Mesothelial cell of epicardium (in vitro differentiated cells): ENCODE results near the gene FSIP1. TPM values are rescaled to one million over a fixed set of nuclear protein-coding genes. Genes with fewer than 3 reads are reported as not detected.

Experiments used
- DNase-seq, 2 experiments: peaks; one replicate each; pipeline ENCODE4 v3.0.0; 2021; ENCODE audit warnings: low spot score in 2 of 2; ENCODE audit not compliant: unreplicated experiment in 2 of 2
- H3K27ac Mint-ChIP-seq: 2 replicates; pipeline ENCODE4 v1.8.0; 2021; ENCODE audit warnings: mixed read lengths
- H3K27me3 Mint-ChIP-seq: 2 replicates; pipeline ENCODE4 v1.8.0; 2021; ENCODE audit warnings: low read depth, mixed read lengths
- H3K36me3 Mint-ChIP-seq: 2 replicates; pipeline ENCODE4 v1.8.0; 2021; ENCODE audit warnings: mixed read lengths
- H3K4me1 Mint-ChIP-seq: 2 replicates; pipeline ENCODE4 v1.8.0; 2021; ENCODE audit warnings: mixed read lengths
- H3K4me3 Mint-ChIP-seq: 2 replicates; pipeline ENCODE4 v1.8.0; 2021; ENCODE audit warnings: mild to moderate bottlenecking, moderate library complexity, mixed read lengths
- H3K9me3 Mint-ChIP-seq: 2 replicates; pipeline ENCODE4 v1.8.0; 2021; ENCODE audit warnings: mixed read lengths
- total RNA-seq: library from RNA; stranded (reverse); gene quantifications from 3 replicates; pipeline ENCODE4 v1.2.1, GENCODE V29; 2021
- TF ChIP-seq, protein P1 (sequence below): fragments of 200-600 bp; sonication (generic); IDR thresholded peaks from one replicate; pipeline ENCODE4 v1.5.0; 2021; ENCODE audit warnings: antibody characterized with exemption; ENCODE audit not compliant: unreplicated experiment

The FSIP1 gene
- total RNA-seq, 1 donor from 2014 or later: 0.74 TPM

DNA sequence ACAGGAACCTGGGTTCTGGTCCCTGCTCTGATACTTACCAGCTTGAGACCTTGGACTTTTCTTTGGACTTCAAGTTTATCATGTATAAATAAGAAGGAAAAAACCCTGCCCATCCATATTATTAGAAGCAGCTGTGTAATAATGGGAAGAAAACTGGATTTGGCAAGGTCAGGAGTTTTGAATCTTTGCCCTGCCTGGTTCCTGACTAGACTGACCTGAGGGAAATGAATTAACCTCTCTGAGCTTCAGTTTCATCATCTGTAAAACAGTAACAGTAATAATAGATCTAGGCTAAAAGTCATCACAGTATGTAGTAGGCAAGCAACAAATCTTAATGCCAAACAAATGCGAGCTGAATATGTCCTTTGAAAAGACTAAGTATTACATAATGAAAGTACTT lies 68.8 kb downstream of the FSIP1 start:
- Mint-ChIP-seq H3K4me1 (peaks cover 3% of the 10 kb centered on the region), H3K4me3 (no peak overlapping the region), H3K9me3 (peaks cover 13% of the 10 kb centered on the region), H3K27ac (no peak overlapping the region), H3K36me3 (peaks cover 5% of the 10 kb centered on the region), H3K27me3 (no peaks in the 10 kb centered on the region)
- TF ChIP-seq, protein P1, sequence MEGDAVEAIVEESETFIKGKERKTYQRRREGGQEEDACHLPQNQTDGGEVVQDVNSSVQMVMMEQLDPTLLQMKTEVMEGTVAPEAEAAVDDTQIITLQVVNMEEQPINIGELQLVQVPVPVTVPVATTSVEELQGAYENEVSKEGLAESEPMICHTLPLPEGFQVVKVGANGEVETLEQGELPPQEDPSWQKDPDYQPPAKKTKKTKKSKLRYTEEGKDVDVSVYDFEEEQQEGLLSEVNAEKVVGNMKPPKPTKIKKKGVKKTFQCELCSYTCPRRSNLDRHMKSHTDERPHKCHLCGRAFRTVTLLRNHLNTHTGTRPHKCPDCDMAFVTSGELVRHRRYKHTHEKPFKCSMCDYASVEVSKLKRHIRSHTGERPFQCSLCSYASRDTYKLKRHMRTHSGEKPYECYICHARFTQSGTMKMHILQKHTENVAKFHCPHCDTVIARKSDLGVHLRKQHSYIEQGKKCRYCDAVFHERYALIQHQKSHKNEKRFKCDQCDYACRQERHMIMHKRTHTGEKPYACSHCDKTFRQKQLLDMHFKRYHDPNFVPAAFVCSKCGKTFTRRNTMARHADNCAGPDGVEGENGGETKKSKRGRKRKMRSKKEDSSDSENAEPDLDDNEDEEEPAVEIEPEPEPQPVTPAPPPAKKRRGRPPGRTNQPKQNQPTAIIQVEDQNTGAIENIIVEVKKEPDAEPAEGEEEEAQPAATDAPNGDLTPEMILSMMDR: no peak
- no peak for DNase-seq

DNA sequence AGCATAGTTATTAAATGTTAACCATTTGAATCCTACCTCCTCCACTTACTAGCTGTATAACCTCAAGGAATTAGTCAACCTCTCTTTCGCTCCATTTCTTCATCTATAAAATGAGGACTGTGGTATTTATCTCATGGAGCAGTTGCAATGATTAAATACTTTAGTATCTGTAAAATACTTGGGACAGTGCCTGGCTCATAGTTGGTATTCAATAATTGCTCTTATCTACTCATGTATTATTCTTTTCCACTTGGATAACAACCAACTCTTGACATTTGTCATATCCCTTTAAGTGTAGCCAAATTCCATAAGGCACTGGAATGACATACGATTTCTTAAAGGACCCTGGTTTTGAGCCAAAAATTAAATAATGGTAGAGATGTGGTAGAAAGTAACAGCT lies 72.0 kb downstream of the FSIP1 start:
- Mint-ChIP-seq H3K36me3 (peaks cover 5% of the 10 kb centered on the region), H3K4me3 (no peak overlapping the region), H3K4me1 (peaks cover 2% of the 10 kb centered on the region), H3K9me3 (peaks cover 13% of the 10 kb centered on the region), H3K27ac (no peak overlapping the region), H3K27me3 (no peaks in the 10 kb centered on the region)
- TF ChIP-seq, protein P1: no peak
- DNase-seq: no peak

DNA sequence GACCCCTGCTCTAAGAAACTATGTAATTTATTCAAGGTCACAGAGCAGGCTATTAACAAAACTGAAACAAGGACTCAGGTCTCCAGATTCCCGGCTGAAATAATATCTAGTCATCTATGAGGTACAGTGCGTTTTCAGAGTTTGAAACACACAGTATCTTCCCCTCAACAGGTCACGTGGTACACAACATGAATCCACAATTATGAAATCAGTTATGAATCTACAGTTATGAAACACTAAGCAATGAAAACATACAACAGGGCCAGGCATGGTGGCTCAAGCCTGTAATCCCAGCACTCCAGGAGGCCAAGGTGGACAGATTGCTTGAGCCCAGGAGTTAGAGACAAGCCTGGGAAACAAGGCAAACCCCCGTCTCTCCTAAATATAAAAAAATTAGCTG lies 72.7 kb downstream of the FSIP1 start:
- Mint-ChIP-seq H3K4me1 (peaks cover 2% of the 10 kb centered on the region), H3K36me3 (peaks cover 5% of the 10 kb centered on the region), H3K4me3 (no peak overlapping the region), H3K27ac (no peak overlapping the region), H3K9me3 (peaks cover 13% of the 10 kb centered on the region), H3K27me3 (no peaks in the 10 kb centered on the region)
- TF ChIP-seq, protein P1: no peak
- DNase-seq: no peak

DNA sequence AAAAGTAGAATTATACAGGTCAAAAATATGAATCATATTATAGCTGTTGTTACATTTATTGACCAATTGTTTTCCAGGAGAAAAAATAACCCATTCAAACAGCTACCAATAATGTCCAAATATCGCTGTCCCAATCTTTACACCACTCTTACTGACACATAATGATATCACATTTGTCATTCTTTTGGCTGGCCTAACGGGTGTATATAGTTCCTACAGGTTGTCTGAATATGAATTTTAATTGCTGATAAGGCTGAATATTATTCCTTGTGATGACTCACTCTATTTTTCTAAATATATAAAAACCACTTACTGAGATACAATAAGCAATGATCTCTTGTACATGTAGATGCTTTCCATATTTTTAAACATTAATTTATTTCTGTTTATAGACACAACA lies 76.4 kb downstream of the FSIP1 start:
- Mint-ChIP-seq H3K4me3 (no peak overlapping the region), H3K4me1 (no peaks in the 10 kb centered on the region), H3K27me3 (no peaks in the 10 kb centered on the region), H3K27ac (no peak overlapping the region), H3K36me3 (peaks cover 5% of the 10 kb centered on the region), H3K9me3 (peaks cover 11% of the 10 kb centered on the region)
- TF ChIP-seq, protein P1: no peak
- DNase-seq: no peak

DNA sequence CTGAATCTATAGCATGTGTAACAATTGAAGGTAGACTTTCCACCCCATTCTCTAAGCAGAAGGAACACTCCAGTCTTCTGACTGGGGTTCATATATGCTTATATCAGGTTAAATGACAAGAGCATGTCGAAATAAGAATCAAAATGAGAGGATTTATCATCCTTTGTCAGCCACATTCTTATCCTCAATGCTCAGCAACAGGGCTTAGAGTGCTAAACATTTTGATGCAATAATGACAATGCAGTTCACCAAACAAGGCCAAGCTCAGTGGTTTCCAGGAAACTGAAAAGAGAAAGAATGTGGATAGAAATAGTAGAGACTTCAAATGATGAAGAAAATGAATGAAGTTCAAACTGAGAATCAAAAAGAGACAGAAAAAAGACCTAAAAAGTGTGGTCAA lies 78.0 kb downstream of the FSIP1 start:
- H3K4me1 Mint-ChIP-seq: peaks cover 5% of the 10 kb centered on the region
- TF ChIP-seq, protein P1: no peak
- H3K27ac Mint-ChIP-seq: no peak overlapping the region
- H3K9me3 Mint-ChIP-seq: no peaks in the 10 kb centered on the region
- H3K27me3 Mint-ChIP-seq: no peaks in the 10 kb centered on the region
- no peak overlapping the region for H3K4me3 Mint-ChIP-seq
- DNase-seq: no peak
- no peaks in the 10 kb centered on the region for H3K36me3 Mint-ChIP-seq

DNA sequence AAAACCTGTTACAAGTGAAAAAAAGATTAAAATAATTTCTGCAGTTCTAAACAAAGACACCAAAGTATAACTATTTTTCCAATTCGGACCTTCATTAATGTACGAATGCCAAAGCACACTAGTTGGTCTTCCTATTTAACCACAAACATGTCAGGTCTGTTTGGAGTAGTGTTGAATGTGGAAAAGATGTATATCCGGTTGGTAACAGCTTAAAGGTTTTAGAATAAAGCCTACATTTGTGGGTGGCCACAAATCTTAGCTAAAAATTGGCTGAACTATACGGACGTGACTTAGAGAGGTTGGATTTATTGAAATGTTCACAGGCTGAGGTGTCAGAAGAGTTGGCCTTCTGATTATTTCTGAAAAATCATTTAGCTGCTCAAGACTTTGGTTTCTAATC lies 78.4 kb downstream of the FSIP1 start:
- Mint-ChIP-seq H3K4me3 (no peak overlapping the region), H3K9me3 (no peaks in the 10 kb centered on the region), H3K27ac (no peak overlapping the region), H3K4me1 (peaks cover 8% of the 10 kb centered on the region), H3K36me3 (no peaks in the 10 kb centered on the region), H3K27me3 (no peaks in the 10 kb centered on the region)
- TF ChIP-seq, protein P1: no peak
- DNase-seq: no peak
